Activated CD8-positive, alpha-beta memory T cell treated with anti-CD3 and anti-CD28 coated beads, Interleukin-2, amount 10 ng/mL, durations not matched to agents 7 days and 5 days (primary cell): ENCODE data around the gene GSTCD. TPM values are rescaled to one million over a fixed set of nuclear protein-coding genes. Genes with fewer than 3 reads are reported as not detected.
"Not testable (repeated sequence)": the region's sequence is repeated elsewhere in the genome, so short reads cannot be mapped to it uniquely, and the experiment has no call there.

ENCODE experiments used
- ATAC-seq: fragments of 150-1000 bp; cut with Tn5 transposase; one replicate; pipeline ENCODE4 v1.10.0; 2021; ENCODE audit warnings: moderate library complexity
- CTCF ChIA-PET: fragments of 350-600 bp; sonication (Branson Sonifier 250); formaldehyde crosslinking; loops from one replicate; lab custom pipeline; 2021; ENCODE audit warnings: antibody characterized with exemption; lab: Charles Lee
- DNase-seq: peaks from one replicate; pipeline ENCODE4 v3.0.0-alpha.2; 2020
- H3K27ac Mint-ChIP-seq: one replicate; pipeline ENCODE4 v1.8.0; 2021; ENCODE audit warnings: mild to moderate bottlenecking, mixed read lengths
- H3K27me3 Mint-ChIP-seq: one replicate; pipeline ENCODE4 v1.8.0; 2021; ENCODE audit warnings: mixed read lengths
- H3K36me3 Mint-ChIP-seq: one replicate; pipeline ENCODE4 v1.8.0; 2021; ENCODE audit warnings: mild to moderate bottlenecking, mixed read lengths
- H3K4me1 Mint-ChIP-seq: one replicate; pipeline ENCODE4 v1.8.0; 2021; ENCODE audit warnings: mixed read lengths
- H3K4me3 Mint-ChIP-seq: one replicate; pipeline ENCODE4 v1.8.0; 2021; ENCODE audit warnings: mild to moderate bottlenecking, moderate library complexity, mixed read lengths
- H3K9me3 Mint-ChIP-seq: one replicate; pipeline ENCODE4 v1.8.0; 2022; ENCODE audit warnings: low read depth, mixed read lengths
- total RNA-seq, 2 experiments: library from RNA; stranded (reverse); gene quantifications; one replicate each; pipeline ENCODE4 v1.2.3, GENCODE V29; 2021

Gene GSTCD
- total RNA-seq, 2 experiments from 2014 or later: 14.0 to 14.1 TPM

- ATAC-seq (no peak), DNase-seq (no peak)
- no peak overlapping the region for H3K4me3 Mint-ChIP-seq
- no peaks in the 10 kb centered on the region for H3K4me1 Mint-ChIP-seq
- no peaks in the 10 kb centered on the region for H3K9me3 Mint-ChIP-seq
- peaks cover 17% of the 10 kb centered on the region for H3K36me3 Mint-ChIP-seq
- H3K27ac Mint-ChIP-seq: no peak overlapping the region
- H3K27me3 Mint-ChIP-seq: no peaks in the 10 kb centered on the region
- CTCF ChIA-PET: no interaction called here
Measured at GRCh38 chr4:105838082-105838481, 129.5 kb downstream of the GSTCD start.

GRCh38 chr4:105840426-105841174 lies 132.0 kb downstream of the GSTCD start:
- H3K27me3 Mint-ChIP-seq: no peaks in the 10 kb centered on the region
- no peak overlapping the region for H3K4me3 Mint-ChIP-seq
- DNase-seq (no peak), ATAC-seq (no peak)
- no peaks in the 10 kb centered on the region for H3K4me1 Mint-ChIP-seq
- peaks cover 18% of the 10 kb centered on the region for H3K36me3 Mint-ChIP-seq
- CTCF ChIA-PET: no interaction called here
- no peaks in the 10 kb centered on the region for H3K9me3 Mint-ChIP-seq
- H3K27ac Mint-ChIP-seq: no peak overlapping the region

- ATAC-seq (no peak), DNase-seq (no peak)
- no peak overlapping the region for H3K27ac Mint-ChIP-seq
- no peaks in the 10 kb centered on the region for H3K27me3 Mint-ChIP-seq
- no peaks in the 10 kb centered on the region for H3K9me3 Mint-ChIP-seq
- H3K4me1 Mint-ChIP-seq: no peaks in the 10 kb centered on the region
- peaks cover 8% of the 10 kb centered on the region for H3K36me3 Mint-ChIP-seq
- no peak overlapping the region for H3K4me3 Mint-ChIP-seq
- CTCF ChIA-PET: interaction anchor here (0.5 kb wide), 1 partner anchor 1710 kb away, joined by 3 read pairs; no protein-coding TSS in a partner anchor
Measured at GRCh38 chr4:105843941-105844340, 135.4 kb downstream of the GSTCD start.

GRCh38 chr4:105845559-105845958 lies 137.0 kb downstream of the GSTCD start:
- Mint-ChIP-seq H3K36me3 (peaks cover 8% of the 10 kb centered on the region), H3K4me1 (no peaks in the 10 kb centered on the region), H3K27ac (no peak overlapping the region), H3K9me3 (no peaks in the 10 kb centered on the region), H3K27me3 (no peaks in the 10 kb centered on the region), H3K4me3 (no peak overlapping the region)
- ATAC-seq (no peak), DNase-seq (no peak)
- CTCF ChIA-PET: no interaction called here

DNA sequence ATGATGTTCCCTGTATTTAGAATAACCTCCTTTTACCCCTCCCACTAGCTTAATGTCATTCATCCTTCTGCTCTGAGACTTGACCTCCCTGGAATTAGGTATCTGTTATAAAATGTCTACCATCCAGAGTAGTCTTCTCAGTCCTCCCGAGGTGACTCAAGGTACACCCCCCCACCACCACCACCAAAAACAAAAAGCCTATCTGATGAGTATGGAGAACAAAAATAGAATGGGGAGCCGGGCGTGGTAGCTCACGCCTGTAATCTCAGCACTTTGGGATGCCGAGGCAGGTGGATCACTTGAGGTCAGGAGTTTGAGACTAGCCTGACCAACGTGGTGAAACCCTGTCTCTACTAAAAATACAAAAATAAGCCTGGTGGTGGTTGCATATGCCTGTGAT lies 139.8 kb downstream of the GSTCD start:
- H3K27me3 Mint-ChIP-seq, ATAC-seq, H3K4me1 Mint-ChIP-seq, DNase-seq, CTCF ChIA-PET, H3K9me3 Mint-ChIP-seq, H3K36me3 Mint-ChIP-seq, H3K27ac Mint-ChIP-seq, H3K4me3 Mint-ChIP-seq: not testable (repeated sequence)

DNA sequence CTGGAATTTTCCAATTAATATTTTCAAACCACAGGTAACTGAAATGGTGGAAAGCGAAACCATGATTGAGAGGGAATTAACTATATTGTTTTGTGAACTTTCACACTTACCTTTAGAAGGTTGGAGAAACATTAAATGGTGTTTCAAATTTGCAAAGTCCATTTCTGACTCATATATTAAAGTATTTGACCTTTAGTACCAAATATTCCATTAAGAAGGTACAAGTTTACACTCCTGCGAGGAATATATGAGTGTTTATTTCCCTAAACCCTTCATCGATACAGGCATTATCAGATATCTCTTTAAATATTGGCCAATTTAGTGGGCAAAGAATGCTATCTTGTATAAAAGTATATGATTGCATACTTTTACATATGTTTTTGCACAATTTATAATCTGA lies 142.6 kb downstream of the GSTCD start:
- Mint-ChIP-seq H3K9me3 (peaks cover 5% of the 10 kb centered on the region), H3K27me3 (no peaks in the 10 kb centered on the region), H3K4me3 (no peak overlapping the region), H3K27ac (no peak overlapping the region), H3K4me1 (no peaks in the 10 kb centered on the region), H3K36me3 (no peaks in the 10 kb centered on the region)
- CTCF ChIA-PET: no interaction called here
- no peak for DNase-seq
- ATAC-seq: no peak

- H3K27ac Mint-ChIP-seq, H3K27me3 Mint-ChIP-seq, H3K4me3 Mint-ChIP-seq, CTCF ChIA-PET, H3K9me3 Mint-ChIP-seq, H3K36me3 Mint-ChIP-seq, DNase-seq, H3K4me1 Mint-ChIP-seq, ATAC-seq: not testable (repeated sequence)
Measured at GRCh38 chr4:105852230-105852629, 143.6 kb downstream of the GSTCD start.

DNA sequence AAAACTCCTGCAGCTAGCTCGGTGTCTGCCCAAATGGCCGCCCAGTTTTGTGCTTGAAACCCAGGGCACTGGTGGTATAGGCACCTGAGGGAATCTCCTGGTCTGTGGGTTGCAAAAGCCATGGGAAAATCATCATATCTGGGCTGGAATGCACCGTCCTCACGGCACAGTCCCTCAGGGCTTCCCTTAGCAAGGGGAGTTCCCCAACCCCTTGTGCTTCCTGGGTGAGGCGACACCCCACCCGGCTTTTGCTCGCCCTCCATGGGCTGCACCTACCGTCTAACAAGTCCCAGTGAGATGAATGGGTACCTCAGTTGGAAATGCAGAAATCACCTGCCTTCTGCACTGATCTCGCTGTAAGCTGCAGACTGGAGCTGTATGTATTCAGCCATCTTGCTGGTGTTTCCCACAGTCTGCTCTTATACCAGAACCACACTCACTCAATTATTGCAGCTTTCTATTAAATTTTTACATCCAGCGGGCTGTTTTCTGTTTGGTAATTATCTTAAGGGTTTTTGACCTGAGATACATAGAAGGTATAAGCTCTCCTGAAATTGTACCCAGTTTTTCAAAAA lies 150.0 kb downstream of the GSTCD start:
- ATAC-seq: no peak
- Mint-ChIP-seq H3K27me3 (no peaks in the 10 kb centered on the region), H3K9me3 (peaks cover 21% of the 10 kb centered on the region), H3K4me1 (no peaks in the 10 kb centered on the region), H3K4me3 (no peak overlapping the region), H3K27ac (no peak overlapping the region), H3K36me3 (peaks cover 4% of the 10 kb centered on the region)
- CTCF ChIA-PET: no interaction called here
- DNase-seq: no peak

- H3K36me3 Mint-ChIP-seq: peaks cover 4% of the 10 kb centered on the region
- H3K27ac Mint-ChIP-seq: no peak overlapping the region
- H3K27me3 Mint-ChIP-seq: no peaks in the 10 kb centered on the region
- ATAC-seq (no peak), DNase-seq (no peak)
- no peak overlapping the region for H3K4me3 Mint-ChIP-seq
- CTCF ChIA-PET: no interaction called here
- peaks cover 18% of the 10 kb centered on the region for H3K9me3 Mint-ChIP-seq
- no peaks in the 10 kb centered on the region for H3K4me1 Mint-ChIP-seq
Measured at GRCh38 chr4:105859233-105859632, 150.6 kb downstream of the GSTCD start.

DNA sequence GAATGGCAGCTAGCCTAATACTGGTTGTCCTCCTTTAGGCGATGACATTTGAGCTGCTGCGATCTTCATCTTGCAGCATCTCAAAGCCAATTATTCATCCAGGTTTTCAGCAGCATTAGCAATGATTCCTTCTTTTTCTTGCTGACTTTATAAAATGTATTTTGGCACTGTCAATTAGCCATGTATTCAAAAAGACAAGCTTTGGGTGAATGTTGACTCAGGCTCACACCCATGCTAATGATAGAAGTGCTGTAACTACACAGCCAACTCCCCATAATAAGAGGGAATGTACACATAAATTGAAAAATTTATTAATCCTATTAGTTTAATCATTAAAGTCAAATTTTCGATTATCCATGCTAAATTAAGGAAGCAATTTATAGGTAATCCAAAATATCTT lies 162.4 kb downstream of the GSTCD start:
- H3K36me3 Mint-ChIP-seq: no peaks in the 10 kb centered on the region
- no peak overlapping the region for H3K27ac Mint-ChIP-seq
- no peak overlapping the region for H3K4me3 Mint-ChIP-seq
- H3K4me1 Mint-ChIP-seq: no peaks in the 10 kb centered on the region
- CTCF ChIA-PET: no interaction called here
- DNase-seq: no peak
- no peaks in the 10 kb centered on the region for H3K9me3 Mint-ChIP-seq
- ATAC-seq: no peak
- H3K27me3 Mint-ChIP-seq: peaks cover 6% of the 10 kb centered on the region

DNA sequence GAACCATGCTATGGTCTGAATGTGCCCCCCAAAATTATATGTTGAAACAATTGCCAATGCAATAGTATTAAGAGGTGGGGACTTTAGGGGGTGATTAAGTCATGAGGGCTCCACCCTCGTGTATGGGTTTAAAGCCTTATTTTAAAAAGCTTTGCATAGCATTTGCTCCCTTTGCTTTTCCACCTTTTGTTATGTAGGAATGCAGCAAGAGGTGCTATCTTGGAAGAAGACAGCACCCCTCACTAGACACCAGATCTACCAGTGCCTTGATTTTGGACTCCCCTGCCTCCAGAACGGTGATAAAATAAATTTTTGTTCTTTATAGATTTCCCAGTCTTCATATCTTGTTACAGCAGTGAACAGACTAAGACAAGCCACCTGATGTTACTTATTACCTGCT lies 163.4 kb downstream of the GSTCD start:
- Mint-ChIP-seq H3K4me1 (no peaks in the 10 kb centered on the region), H3K27me3 (peaks cover 6% of the 10 kb centered on the region), H3K4me3 (no peak overlapping the region), H3K36me3 (no peaks in the 10 kb centered on the region), H3K27ac (no peak overlapping the region), H3K9me3 (no peaks in the 10 kb centered on the region)
- ATAC-seq (no peak), DNase-seq (no peak)
- CTCF ChIA-PET: interaction anchor here (1.0 kb wide), 1 partner anchor 11 kb away, joined by 3 read pairs; no protein-coding TSS in a partner anchor

GRCh38 chr4:105875233-105875632 lies 166.6 kb downstream of the GSTCD start:
- Mint-ChIP-seq H3K4me3 (no peak overlapping the region), H3K9me3 (no peaks in the 10 kb centered on the region), H3K36me3 (no peaks in the 10 kb centered on the region), H3K27ac (no peak overlapping the region), H3K27me3 (peaks cover 11% of the 10 kb centered on the region), H3K4me1 (no peaks in the 10 kb centered on the region)
- no peak for ATAC-seq
- CTCF ChIA-PET: no interaction called here
- DNase-seq: no peak

DNA sequence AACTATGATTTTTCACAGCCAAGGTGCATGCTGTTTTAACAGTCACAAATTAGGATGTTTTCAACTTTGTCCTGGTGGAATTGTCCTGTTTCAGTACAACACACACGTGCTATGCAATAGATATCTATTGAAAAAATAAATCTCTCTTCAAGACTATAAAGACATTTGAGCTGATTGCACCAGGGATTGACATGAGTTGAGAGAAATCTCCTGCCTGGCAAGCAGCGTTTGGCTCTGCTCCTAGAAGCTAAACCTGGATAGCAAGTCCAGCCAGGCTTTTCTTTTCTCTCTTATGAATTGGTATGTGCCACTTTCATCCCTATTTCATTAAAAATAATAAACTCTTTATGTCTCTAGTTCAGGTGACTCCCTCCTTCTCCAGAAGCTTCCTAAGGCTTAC lies 170.1 kb downstream of the GSTCD start:
- no peak for ATAC-seq
- H3K36me3 Mint-ChIP-seq: no peaks in the 10 kb centered on the region

GRCh38 chr4:105887508-105887907 lies 178.9 kb downstream of the GSTCD start:
- Mint-ChIP-seq H3K36me3 (no peaks in the 10 kb centered on the region), H3K27me3 (peaks cover 19% of the 10 kb centered on the region), H3K4me1 (no peaks in the 10 kb centered on the region), H3K4me3 (no peak overlapping the region), H3K27ac (no peak overlapping the region), H3K9me3 (peaks cover 4% of the 10 kb centered on the region)
- ATAC-seq: no peak
- no peak for DNase-seq
- CTCF ChIA-PET: interaction anchor here (0.6 kb wide), 1 partner anchor 1722 kb away, joined by 3 read pairs; no protein-coding TSS in a partner anchor

More for the DNA sequence above, 170.1 kb downstream of the GSTCD start:
- CTCF ChIA-PET: no interaction called here
- Mint-ChIP-seq H3K27me3 (peaks cover 7% of the 10 kb centered on the region), H3K4me3 (no peak overlapping the region), H3K27ac (no peak overlapping the region), H3K9me3 (no peaks in the 10 kb centered on the region), H3K4me1 (no peaks in the 10 kb centered on the region)
- no peak for DNase-seq
